K562 (cell line): ENCODE measurements around the gene SEPHS2. TPM values are rescaled to one million over a fixed set of nuclear protein-coding genes. Genes with fewer than 3 reads are reported as not detected.

Experiments
- KDM1A ChIP-seq, 2 experiments: fragments of 450-650 bp; IDR thresholded peaks; 2 replicates each; pipeline ENCODE4 v1.6.1; 2016; ENCODE audit warnings: mild to moderate bottlenecking in 2 of 2
- KLF1 ChIP-seq: fragments of 450-650 bp; IDR thresholded peaks from 2 replicates; pipeline ENCODE4 v1.6.1; 2016; ENCODE audit warnings: missing genetic modification characterization, missing compliant biosample characterization
- LEF1 ChIP-seq: fragments of 450-650 bp; IDR thresholded peaks from 2 replicates; pipeline ENCODE4 v1.6.1; 2016; ENCODE audit warnings: mild to moderate bottlenecking
- POLR2B ChIP-seq: fragments of 450-650 bp; IDR thresholded peaks from 2 replicates; pipeline ENCODE4 v1.6.1; 2018; ENCODE audit warnings: low read depth; ENCODE audit not compliant: partially characterized antibody
- PRPF4 ChIP-seq: fragments of 200-400 bp; formaldehyde crosslinking; IDR thresholded peaks from one replicate; pipeline ENCODE4 v1.6.1; 2017; ENCODE audit warnings: low read length, low read depth, mild to moderate bottlenecking; ENCODE audit not compliant: insufficient read depth, poor library complexity, severe bottlenecking
- SMARCA4 ChIP-seq: fragments of 450-650 bp; IDR thresholded peaks from 2 replicates; pipeline ENCODE4 v1.6.1; 2016
- SMARCA5 ChIP-seq: fragments of 450-650 bp; IDR thresholded peaks from 2 replicates; pipeline ENCODE4 v1.6.1; 2016
- TAF7 ChIP-seq: fragments of 450-650 bp; IDR thresholded peaks from 2 replicates; pipeline ENCODE4 v1.6.1; 2016; ENCODE audit warnings: missing genetic modification characterization, missing compliant biosample characterization
- ZNF12 ChIP-seq: sonication (generic); formaldehyde crosslinking; IDR thresholded peaks from 2 replicates; pipeline ENCODE4 v1.4.0; 2020; ENCODE audit warnings: mild to moderate bottlenecking, missing genetic modification reagents
- ZNF184 ChIP-seq: sonication (generic); formaldehyde crosslinking; IDR thresholded peaks from 2 replicates; pipeline ENCODE4 v1.5.0; 2020; ENCODE audit warnings: missing genetic modification reagents
- polyA plus RNA-seq, 8 experiments: library from polyadenylated mRNA; depleted of rRNA in 4 of 8; stranded (reverse) in 5 of 8; unstranded in 3 of 8; fragments of >200 nt; fragmentation: Nextera tagmentation in 2 of 8; fragmentation: Illumina TruSeq in 1 of 8; extraction: Ambion mirVana in 2 of 8; extraction: Trizol in 1 of 8; gene quantifications; 2 replicates each; pipeline versions ENCODE4 v1.2.1 to v1.2.3, GENCODE V29; 2011 to 2014; ENCODE audit warnings: inconsistent platforms in 1 of 8, missing spikeins in 1 of 8
- total RNA-seq, 7 experiments: library from RNA; depleted of rRNA in 6 of 7; stranded (reverse); fragments of >200 nt in 6 of 7; fragmentation: Illumina TruSeq in 2 of 7; extraction: Trizol in 2 of 7; gene quantifications; 2 replicates each; pipeline versions ENCODE4 v1.2.1 to v1.2.3, GENCODE V29; 2011 to 2021; ENCODE audit warnings: low replicate concordance in 1 of 7
- TF ChIP-seq, protein P1 (sequence below): fragments of 250-450 bp; sonication (Bioruptor Pico); IDR thresholded peaks from 2 replicates; pipeline ENCODE4 v1.8.0; 2022; ENCODE audit warnings: moderate library complexity, mild to moderate bottlenecking, inconsistent platforms
- TF ChIP-seq, protein P2 (sequence below), 2 experiments: fragments of 450-650 bp; formaldehyde crosslinking in 1 of 2; IDR thresholded peaks; 2 replicates each; pipeline versions ENCODE4 v1.4.0 to v1.6.1; 2014 to 2020; ENCODE audit warnings: mild to moderate bottlenecking in 2 of 2, borderline replicate concordance in 1 of 2, low read depth in 1 of 2
- TF ChIP-seq, protein P3 (sequence below): fragments of 250-450 bp; sonication (Bioruptor Pico); IDR thresholded peaks from 2 replicates; pipeline ENCODE4 v1.8.0; 2022; ENCODE audit warnings: moderate library complexity, mild to moderate bottlenecking, inconsistent platforms
- TF ChIP-seq, protein P4 (sequence below): fragments of 250-450 bp; sonication (Bioruptor Pico); IDR thresholded peaks from 2 replicates; pipeline ENCODE4 v1.4.0; 2020; ENCODE audit warnings: mild to moderate bottlenecking
- TF ChIP-seq, protein P5 (sequence below): sonication (generic); formaldehyde crosslinking; IDR thresholded peaks from 2 replicates; pipeline ENCODE4 v1.8.1; 2023; ENCODE audit warnings: mild to moderate bottlenecking, missing genetic modification reagents

Gene SEPHS2
- total and polyA plus RNA-seq, 9 of the 15 experiments (the other 6 are each of a cell fraction or from before 2014, with no cell fraction given): 20.9 to 90.6 (median 43.4) TPM

DNA sequence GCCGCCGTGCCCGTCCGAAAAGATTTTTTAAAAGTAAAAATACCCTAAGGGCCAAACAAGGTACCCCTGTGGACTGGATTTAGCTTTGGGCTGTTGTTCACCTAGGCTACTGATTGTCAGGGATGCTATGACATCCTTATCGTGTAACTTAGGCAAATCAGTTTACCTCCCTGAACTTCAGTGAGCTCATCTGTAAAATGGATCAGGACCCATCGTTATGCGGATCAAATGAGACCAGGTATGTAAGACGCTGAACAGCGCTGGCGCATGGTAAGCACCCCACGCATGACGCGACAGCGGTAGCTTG lies 38.9 kb downstream of the SEPHS2 start (continued):
- no peak for TF ChIP-seq ZNF184
- TF ChIP-seq KLF1: no peak
- 0 out of 2 replicates have a peak, but pooled peaks have one; percentile 46 for TF ChIP-seq SMARCA5
- TF ChIP-seq, protein P1, sequence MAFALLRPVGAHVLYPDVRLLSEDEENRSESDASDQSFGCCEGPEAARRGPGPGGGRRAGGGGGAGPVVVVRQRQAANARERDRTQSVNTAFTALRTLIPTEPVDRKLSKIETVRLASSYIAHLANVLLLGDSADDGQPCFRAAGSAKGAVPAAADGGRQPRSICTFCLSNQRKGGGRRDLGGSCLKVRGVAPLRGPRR (CRISPR knock-in tag): 0 out of 2 replicates have a peak, but pooled peaks have one; percentile 23
- TF ChIP-seq POLR2B: peak; percentile 5
- peak; percentile 62 to 87; a peak in 3 of 4 replicates for TF ChIP-seq KDM1A (IDR thresholded peaks at IDR 0.05)
- TF ChIP-seq, protein P2, sequence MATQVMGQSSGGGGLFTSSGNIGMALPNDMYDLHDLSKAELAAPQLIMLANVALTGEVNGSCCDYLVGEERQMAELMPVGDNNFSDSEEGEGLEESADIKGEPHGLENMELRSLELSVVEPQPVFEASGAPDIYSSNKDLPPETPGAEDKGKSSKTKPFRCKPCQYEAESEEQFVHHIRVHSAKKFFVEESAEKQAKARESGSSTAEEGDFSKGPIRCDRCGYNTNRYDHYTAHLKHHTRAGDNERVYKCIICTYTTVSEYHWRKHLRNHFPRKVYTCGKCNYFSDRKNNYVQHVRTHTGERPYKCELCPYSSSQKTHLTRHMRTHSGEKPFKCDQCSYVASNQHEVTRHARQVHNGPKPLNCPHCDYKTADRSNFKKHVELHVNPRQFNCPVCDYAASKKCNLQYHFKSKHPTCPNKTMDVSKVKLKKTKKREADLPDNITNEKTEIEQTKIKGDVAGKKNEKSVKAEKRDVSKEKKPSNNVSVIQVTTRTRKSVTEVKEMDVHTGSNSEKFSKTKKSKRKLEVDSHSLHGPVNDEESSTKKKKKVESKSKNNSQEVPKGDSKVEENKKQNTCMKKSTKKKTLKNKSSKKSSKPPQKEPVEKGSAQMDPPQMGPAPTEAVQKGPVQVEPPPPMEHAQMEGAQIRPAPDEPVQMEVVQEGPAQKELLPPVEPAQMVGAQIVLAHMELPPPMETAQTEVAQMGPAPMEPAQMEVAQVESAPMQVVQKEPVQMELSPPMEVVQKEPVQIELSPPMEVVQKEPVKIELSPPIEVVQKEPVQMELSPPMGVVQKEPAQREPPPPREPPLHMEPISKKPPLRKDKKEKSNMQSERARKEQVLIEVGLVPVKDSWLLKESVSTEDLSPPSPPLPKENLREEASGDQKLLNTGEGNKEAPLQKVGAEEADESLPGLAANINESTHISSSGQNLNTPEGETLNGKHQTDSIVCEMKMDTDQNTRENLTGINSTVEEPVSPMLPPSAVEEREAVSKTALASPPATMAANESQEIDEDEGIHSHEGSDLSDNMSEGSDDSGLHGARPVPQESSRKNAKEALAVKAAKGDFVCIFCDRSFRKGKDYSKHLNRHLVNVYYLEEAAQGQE (IDR thresholded peaks at IDR 0.05; ENCODE audit: borderline replicate concordance): no peak
- TF ChIP-seq, protein P2 (CRISPR knock-in tag; IDR thresholded peaks at IDR 0.05; ENCODE audit: low read depth): no peak
- TF ChIP-seq, protein P3, sequence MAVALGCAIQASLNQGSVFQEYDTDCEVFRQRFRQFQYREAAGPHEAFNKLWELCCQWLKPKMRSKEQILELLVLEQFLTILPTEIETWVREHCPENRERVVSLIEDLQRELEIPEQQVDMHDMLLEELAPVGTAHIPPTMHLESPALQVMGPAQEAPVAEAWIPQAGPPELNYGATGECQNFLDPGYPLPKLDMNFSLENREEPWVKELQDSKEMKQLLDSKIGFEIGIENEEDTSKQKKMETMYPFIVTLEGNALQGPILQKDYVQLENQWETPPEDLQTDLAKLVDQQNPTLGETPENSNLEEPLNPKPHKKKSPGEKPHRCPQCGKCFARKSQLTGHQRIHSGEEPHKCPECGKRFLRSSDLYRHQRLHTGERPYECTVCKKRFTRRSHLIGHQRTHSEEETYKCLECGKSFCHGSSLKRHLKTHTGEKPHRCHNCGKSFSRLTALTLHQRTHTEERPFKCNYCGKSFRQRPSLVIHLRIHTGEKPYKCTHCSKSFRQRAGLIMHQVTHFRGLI: no peak
- TF ChIP-seq, protein P4, sequence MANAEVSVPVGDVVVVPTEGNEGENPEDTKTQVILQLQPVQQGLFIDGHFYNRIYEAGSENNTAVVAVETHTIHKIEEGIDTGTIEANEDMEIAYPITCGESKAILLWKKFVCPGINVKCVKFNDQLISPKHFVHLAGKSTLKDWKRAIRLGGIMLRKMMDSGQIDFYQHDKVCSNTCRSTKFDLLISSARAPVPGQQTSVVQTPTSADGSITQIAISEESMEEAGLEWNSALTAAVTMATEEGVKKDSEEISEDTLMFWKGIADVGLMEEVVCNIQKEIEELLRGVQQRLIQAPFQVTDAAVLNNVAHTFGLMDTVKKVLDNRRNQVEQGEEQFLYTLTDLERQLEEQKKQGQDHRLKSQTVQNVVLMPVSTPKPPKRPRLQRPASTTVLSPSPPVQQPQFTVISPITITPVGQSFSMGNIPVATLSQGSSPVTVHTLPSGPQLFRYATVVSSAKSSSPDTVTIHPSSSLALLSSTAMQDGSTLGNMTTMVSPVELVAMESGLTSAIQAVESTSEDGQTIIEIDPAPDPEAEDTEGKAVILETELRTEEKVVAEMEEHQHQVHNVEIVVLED (CRISPR knock-in tag): no peak
- TF ChIP-seq PRPF4: no peak
- TF ChIP-seq ZNF12: no peak
- peak; percentile 58; the same call in 1 of the 2 replicates for TF ChIP-seq SMARCA4
- no peak for TF ChIP-seq TAF7 (tag)
- TF ChIP-seq LEF1: 0 out of 2 replicates have a peak, but pooled peaks have one; percentile 27
- TF ChIP-seq, protein P5, sequence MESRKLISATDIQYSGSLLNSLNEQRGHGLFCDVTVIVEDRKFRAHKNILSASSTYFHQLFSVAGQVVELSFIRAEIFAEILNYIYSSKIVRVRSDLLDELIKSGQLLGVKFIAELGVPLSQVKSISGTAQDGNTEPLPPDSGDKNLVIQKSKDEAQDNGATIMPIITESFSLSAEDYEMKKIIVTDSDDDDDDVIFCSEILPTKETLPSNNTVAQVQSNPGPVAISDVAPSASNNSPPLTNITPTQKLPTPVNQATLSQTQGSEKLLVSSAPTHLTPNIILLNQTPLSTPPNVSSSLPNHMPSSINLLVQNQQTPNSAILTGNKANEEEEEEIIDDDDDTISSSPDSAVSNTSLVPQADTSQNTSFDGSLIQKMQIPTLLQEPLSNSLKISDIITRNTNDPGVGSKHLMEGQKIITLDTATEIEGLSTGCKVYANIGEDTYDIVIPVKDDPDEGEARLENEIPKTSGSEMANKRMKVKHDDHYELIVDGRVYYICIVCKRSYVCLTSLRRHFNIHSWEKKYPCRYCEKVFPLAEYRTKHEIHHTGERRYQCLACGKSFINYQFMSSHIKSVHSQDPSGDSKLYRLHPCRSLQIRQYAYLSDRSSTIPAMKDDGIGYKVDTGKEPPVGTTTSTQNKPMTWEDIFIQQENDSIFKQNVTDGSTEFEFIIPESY: no peak
